ENCODE results near the gene CSRNP2.
A peak's percentile ranks its signal among the peaks of the same experiment; 100 is the strongest.
"Not testable (repeated sequence)": the region's sequence is repeated elsewhere in the genome, so short reads cannot be mapped to it uniquely, and the experiment has no call there.

Gene CSRNP2

DNA sequence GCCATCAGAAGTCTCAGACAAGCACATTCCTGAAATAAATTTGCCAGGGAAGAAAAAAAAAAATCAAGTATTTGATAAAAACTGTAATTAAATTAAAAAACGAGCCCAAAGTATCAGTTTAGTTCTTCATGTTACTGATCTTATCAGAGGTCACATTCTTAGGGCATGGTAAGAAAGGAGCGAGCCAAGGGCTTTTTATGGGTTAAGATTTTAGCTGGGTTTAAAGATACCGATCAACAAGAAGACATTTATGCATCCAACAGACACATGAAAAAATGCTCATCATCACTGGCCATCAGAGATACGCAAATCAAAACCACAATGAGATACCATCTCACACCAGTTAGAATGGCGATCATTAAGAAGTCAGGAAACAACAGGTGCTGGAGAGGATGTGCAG is 5.0 kb downstream of the CSRNP2 start:
- H3K9ac ChIP-seq (ENCODE audit: low read length in 2 of 2); H3K36me3 ChIP-seq (ENCODE audit: control insufficient read depth in 2 of 2, insufficient read depth in 2 of 2, low read length in 2 of 2); H3K4me3 ChIP-seq (ENCODE audit: low read length in 2 of 2); H3K27ac ChIP-seq (ENCODE audit: low read length); H3K27me3 ChIP-seq (ENCODE audit: control insufficient read depth in 1 of 2, insufficient read depth in 2 of 2, low read length in 2 of 2); H3K9me3 ChIP-seq (ENCODE audit: control insufficient read depth in 2 of 2, low read length in 2 of 2): not testable (repeated sequence)
- peaks cover 33% of the 10 kb centered on the region for H3K4me1 ChIP-seq (ENCODE audit: control insufficient read depth, insufficient read depth, low read length)

DNA sequence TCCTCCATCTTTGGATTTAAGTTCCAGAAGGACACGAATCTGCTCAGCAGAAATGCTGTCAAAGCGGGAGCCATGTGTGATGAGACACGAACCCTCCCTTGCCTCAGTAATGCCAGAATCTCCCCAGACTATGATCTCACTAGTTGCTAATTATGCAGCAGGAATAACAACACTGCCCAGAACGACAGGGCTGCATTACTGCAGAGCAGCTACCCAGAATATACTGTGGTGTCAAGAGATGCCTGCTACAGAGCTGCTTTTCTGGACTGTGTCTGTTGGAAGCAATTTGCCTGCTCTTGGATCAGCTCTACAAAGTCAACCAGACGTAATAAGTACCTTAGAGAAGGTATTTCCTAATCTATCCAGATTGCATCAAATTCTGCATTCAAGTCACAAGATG is 5.5 kb downstream of the CSRNP2 start:
- H3K4me1 ChIP-seq (ENCODE audit: control insufficient read depth, insufficient read depth, low read length) = peaks cover 33% of the 10 kb centered on the region

DNA sequence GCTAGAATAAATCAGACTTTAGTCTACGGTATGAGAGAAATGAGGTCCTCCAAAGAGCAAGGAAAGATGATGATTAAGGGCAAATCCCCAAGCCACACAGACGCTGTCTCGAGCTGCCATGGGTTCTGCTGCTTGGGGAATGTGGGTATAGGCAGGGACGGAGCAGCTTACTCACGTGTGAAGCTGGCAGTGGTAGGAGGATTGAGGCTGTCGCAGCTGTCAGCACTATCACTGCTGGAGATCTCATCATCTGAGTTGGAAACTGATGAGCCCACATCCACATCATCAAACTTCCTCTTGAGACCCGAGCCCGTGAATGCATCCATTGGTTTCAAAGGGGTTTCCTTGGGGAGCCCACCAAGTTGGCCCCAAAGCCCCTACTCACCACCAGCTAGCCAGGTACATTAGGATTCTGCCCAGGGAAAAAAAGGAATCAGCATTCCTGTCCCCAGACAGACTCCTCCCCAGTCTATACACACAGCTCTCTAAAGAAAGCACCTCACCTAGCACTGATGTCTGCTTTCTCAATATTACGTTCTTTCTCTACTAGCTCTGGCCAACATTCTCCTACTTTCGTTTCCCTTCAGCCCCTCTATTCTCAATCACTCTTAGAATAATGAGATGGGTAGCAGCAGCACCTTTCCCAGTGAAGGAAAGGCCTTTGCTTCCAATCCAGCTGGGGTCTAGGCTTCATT is 7.0 kb downstream of the CSRNP2 start:
- H3K9me3 ChIP-seq (ENCODE audit: control insufficient read depth in 2 of 2, low read length in 2 of 2) = no peaks in the 10 kb centered on the region
- H3K4me1 ChIP-seq (ENCODE audit: control insufficient read depth, insufficient read depth, low read length) = peaks cover 29% of the 10 kb centered on the region
- H3K9ac ChIP-seq (ENCODE audit: low read length in 2 of 2) = no peak overlapping the region
- H3K36me3 ChIP-seq (ENCODE audit: control insufficient read depth in 2 of 2, insufficient read depth in 2 of 2, low read length in 2 of 2) = peaks cover 7 to 13% of the 10 kb centered on the region in 2 donors
- no peaks in the 10 kb centered on the region for H3K27me3 ChIP-seq (ENCODE audit: control insufficient read depth in 1 of 2, insufficient read depth in 2 of 2, low read length in 2 of 2)
- H3K27ac ChIP-seq (ENCODE audit: low read length) = no peak overlapping the region
- H3K4me3 ChIP-seq (ENCODE audit: low read length in 2 of 2) = no peak overlapping the region

More for the DNA sequence above, 5.5 kb downstream of the CSRNP2 start:
- no peaks in the 10 kb centered on the region for H3K27me3 ChIP-seq (ENCODE audit: control insufficient read depth in 1 of 2, insufficient read depth in 2 of 2, low read length in 2 of 2)
- no peaks in the 10 kb centered on the region for H3K9me3 ChIP-seq (ENCODE audit: control insufficient read depth in 2 of 2, low read length in 2 of 2)
- peak overlapping the region in 1 of 2 donors; percentile 29 for H3K9ac ChIP-seq (ENCODE audit: low read length in 2 of 2)
- H3K27ac ChIP-seq (ENCODE audit: low read length) = peak overlapping the region; percentile 26
- H3K36me3 ChIP-seq (ENCODE audit: control insufficient read depth in 2 of 2, insufficient read depth in 2 of 2, low read length in 2 of 2) = peaks cover 3 to 9% of the 10 kb centered on the region in 2 donors
- no peak overlapping the region for H3K4me3 ChIP-seq (ENCODE audit: low read length in 2 of 2)

- Histone ChIP-seq H3K9ac (ENCODE audit: low read length in 2 of 2) (no peak overlapping the region), H3K9me3 (ENCODE audit: control insufficient read depth in 2 of 2, low read length in 2 of 2) (no peaks in the 10 kb centered on the region), H3K4me3 (ENCODE audit: low read length in 2 of 2) (no peak overlapping the region), H3K36me3 (ENCODE audit: control insufficient read depth in 2 of 2, insufficient read depth in 2 of 2, low read length in 2 of 2) (peaks cover 7 to 17% of the 10 kb centered on the region in 2 donors), H3K27me3 (ENCODE audit: control insufficient read depth in 1 of 2, insufficient read depth in 2 of 2, low read length in 2 of 2) (no peaks in the 10 kb centered on the region), H3K4me1 (ENCODE audit: control insufficient read depth, insufficient read depth, low read length) (peaks cover 31% of the 10 kb centered on the region), H3K27ac (ENCODE audit: low read length) (no peak overlapping the region)
These were observed 8.0 kb downstream of the CSRNP2 start for GRCh38 chr12:51075390-51075789.

GRCh38 chr12:51071663-51072062 is 11.7 kb downstream of the CSRNP2 start:
- Histone ChIP-seq H3K36me3 (ENCODE audit: control insufficient read depth in 2 of 2, insufficient read depth in 2 of 2, low read length in 2 of 2) (peaks cover 30 to 38% of the 10 kb centered on the region in 2 donors), H3K4me1 (ENCODE audit: control insufficient read depth, insufficient read depth, low read length) (peaks cover 15% of the 10 kb centered on the region), H3K9ac (ENCODE audit: low read length in 2 of 2) (no peak overlapping the region), H3K9me3 (ENCODE audit: control insufficient read depth in 2 of 2, low read length in 2 of 2) (no peaks in the 10 kb centered on the region), H3K4me3 (ENCODE audit: low read length in 2 of 2) (no peak overlapping the region), H3K27ac (ENCODE audit: low read length) (no peak overlapping the region), H3K27me3 (ENCODE audit: control insufficient read depth in 1 of 2, insufficient read depth in 2 of 2, low read length in 2 of 2) (no peaks in the 10 kb centered on the region)

- Histone ChIP-seq H3K36me3 (ENCODE audit: control insufficient read depth in 2 of 2, insufficient read depth in 2 of 2, low read length in 2 of 2) (peaks cover 35 to 46% of the 10 kb centered on the region in 2 donors), H3K4me3 (ENCODE audit: low read length in 2 of 2) (no peak overlapping the region), H3K4me1 (ENCODE audit: control insufficient read depth, insufficient read depth, low read length) (peaks cover 10% of the 10 kb centered on the region), H3K27me3 (ENCODE audit: control insufficient read depth in 1 of 2, insufficient read depth in 2 of 2, low read length in 2 of 2) (no peaks in the 10 kb centered on the region), H3K27ac (ENCODE audit: low read length) (no peak overlapping the region), H3K9me3 (ENCODE audit: control insufficient read depth in 2 of 2, low read length in 2 of 2) (no peaks in the 10 kb centered on the region), H3K9ac (ENCODE audit: low read length in 2 of 2) (no peak overlapping the region)
These were observed 13.4 kb downstream of the CSRNP2 start for GRCh38 chr12:51070004-51070403.

DNA sequence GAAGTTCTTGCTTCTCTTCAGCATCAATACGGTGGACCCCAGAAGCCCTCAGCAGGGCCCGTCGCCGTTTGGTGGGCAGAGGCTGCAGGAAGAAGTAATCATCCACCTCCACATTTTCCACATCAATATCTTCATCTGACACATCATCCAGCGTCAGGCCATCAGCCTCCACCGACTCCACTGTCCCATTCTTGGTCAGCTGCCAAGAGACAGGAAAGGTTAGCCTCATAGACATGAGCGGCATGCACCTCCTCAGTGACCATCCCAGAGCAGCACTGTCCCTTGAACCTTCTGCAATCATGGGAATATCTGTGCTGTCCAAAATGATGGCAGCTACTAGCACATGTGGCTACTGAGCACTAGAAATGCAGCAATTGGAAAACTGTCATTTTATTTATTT is 15.6 kb downstream of the CSRNP2 start:
- Histone ChIP-seq H3K9ac (ENCODE audit: low read length in 2 of 2) (no peak overlapping the region), H3K4me3 (ENCODE audit: low read length in 2 of 2) (no peak overlapping the region), H3K9me3 (ENCODE audit: control insufficient read depth in 2 of 2, low read length in 2 of 2) (no peaks in the 10 kb centered on the region), H3K4me1 (ENCODE audit: control insufficient read depth, insufficient read depth, low read length) (peaks cover 10% of the 10 kb centered on the region), H3K36me3 (ENCODE audit: control insufficient read depth in 2 of 2, insufficient read depth in 2 of 2, low read length in 2 of 2) (peaks cover 51 to 57% of the 10 kb centered on the region in 2 donors), H3K27me3 (ENCODE audit: control insufficient read depth in 1 of 2, insufficient read depth in 2 of 2, low read length in 2 of 2) (no peaks in the 10 kb centered on the region), H3K27ac (ENCODE audit: low read length) (no peak overlapping the region)

DNA sequence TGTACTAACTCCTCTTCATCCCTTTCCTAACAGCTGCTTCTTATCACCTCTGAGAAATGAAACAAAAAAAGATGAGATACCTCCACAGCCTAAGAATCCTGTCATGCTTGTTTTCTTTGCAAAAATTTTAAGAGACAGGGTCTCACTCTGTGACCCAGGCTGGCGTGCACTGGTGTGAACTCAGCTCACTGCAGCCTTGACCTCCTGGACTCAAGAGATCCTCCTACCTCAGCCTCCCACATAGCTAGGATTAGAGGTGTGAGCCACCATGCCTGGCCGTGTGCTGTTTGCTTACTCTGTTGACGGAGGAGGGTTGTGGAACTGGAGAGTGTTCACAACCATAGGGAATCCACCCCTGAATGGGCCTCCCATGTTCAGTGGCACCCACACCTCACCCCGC is 16.2 kb downstream of the CSRNP2 start:
- Histone ChIP-seq H3K27ac (ENCODE audit: low read length) (no peak overlapping the region), H3K4me3 (ENCODE audit: low read length in 2 of 2) (no peak overlapping the region), H3K27me3 (ENCODE audit: control insufficient read depth in 1 of 2, insufficient read depth in 2 of 2, low read length in 2 of 2) (no peaks in the 10 kb centered on the region), H3K4me1 (ENCODE audit: control insufficient read depth, insufficient read depth, low read length) (peaks cover 10% of the 10 kb centered on the region), H3K9me3 (ENCODE audit: control insufficient read depth in 2 of 2, low read length in 2 of 2) (no peaks in the 10 kb centered on the region), H3K36me3 (ENCODE audit: control insufficient read depth in 2 of 2, insufficient read depth in 2 of 2, low read length in 2 of 2) (peaks cover 52 to 58% of the 10 kb centered on the region in 2 donors), H3K9ac (ENCODE audit: low read length in 2 of 2) (no peak overlapping the region)

DNA sequence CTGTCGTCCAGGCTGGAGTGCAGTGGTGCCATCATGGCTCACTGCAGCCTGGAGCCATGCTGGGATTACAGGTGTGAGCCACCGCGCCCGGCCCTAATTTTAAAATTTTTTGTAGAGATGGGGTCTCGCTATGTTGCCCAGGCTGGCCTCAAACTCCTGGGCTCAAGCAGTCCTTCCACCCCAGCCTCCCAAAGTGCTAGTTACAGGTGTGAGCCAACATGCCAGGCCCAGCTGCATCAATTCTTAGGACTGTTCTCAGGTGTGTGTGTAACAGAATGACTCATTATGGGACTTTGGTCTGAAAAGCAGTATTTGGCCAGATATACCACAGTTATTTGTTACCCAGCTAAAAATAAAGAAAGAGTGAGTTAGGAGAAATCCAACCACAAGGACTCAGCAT is 17.9 kb downstream of the CSRNP2 start:
- Histone ChIP-seq H3K4me3 (ENCODE audit: low read length in 2 of 2) (no peak overlapping the region), H3K27ac (ENCODE audit: low read length) (no peak overlapping the region), H3K36me3 (ENCODE audit: control insufficient read depth in 2 of 2, insufficient read depth in 2 of 2, low read length in 2 of 2) (peaks cover 52 to 59% of the 10 kb centered on the region in 2 donors), H3K9ac (ENCODE audit: low read length in 2 of 2) (no peak overlapping the region), H3K9me3 (ENCODE audit: control insufficient read depth in 2 of 2, low read length in 2 of 2) (no peaks in the 10 kb centered on the region), H3K4me1 (ENCODE audit: control insufficient read depth, insufficient read depth, low read length) (no peaks in the 10 kb centered on the region), H3K27me3 (ENCODE audit: control insufficient read depth in 1 of 2, insufficient read depth in 2 of 2, low read length in 2 of 2) (no peaks in the 10 kb centered on the region)

DNA sequence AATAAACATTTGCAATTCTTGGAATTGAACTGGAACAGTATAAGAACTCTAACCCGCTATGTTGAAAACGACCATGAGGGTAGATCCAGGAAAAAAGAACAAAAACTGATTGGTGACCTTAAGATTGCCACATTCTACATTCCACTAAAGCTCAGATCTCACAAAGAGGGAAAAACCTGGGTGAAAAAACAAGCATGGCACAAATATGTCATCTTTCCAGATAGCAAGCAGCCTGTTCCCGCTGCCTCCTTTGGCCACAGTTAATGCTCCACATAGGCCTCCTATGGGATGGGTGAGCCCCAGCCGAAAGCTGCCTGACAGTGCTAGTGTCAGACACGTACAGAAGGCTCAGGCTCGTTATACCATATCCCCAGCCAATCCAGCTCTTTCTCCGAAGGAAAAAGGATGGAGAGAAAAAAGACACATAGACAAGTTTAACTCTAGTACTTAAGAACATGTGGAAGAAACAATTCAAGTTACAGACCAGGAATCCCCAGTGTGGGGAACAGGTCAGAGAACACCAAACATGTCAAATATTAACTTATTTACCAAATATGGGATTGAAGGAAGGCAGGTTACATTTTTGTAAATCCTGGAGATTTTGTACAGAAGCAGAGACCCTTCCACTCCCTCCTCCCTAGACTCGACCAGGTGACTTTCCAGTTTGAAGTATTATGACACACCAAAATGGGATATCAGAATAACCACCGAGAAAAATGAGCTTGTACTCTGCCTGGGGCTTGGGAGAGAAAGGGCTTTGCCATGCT is 20.6 kb downstream of the CSRNP2 start:
- H3K27me3 ChIP-seq (ENCODE audit: control insufficient read depth in 1 of 2, insufficient read depth in 2 of 2, low read length in 2 of 2) = no peaks in the 10 kb centered on the region
- H3K9ac ChIP-seq (ENCODE audit: low read length in 2 of 2) = no peak overlapping the region
- H3K4me3 ChIP-seq (ENCODE audit: low read length in 2 of 2) = no peak overlapping the region
- no peak overlapping the region for H3K27ac ChIP-seq (ENCODE audit: low read length)
- H3K9me3 ChIP-seq (ENCODE audit: control insufficient read depth in 2 of 2, low read length in 2 of 2) = no peaks in the 10 kb centered on the region
- H3K36me3 ChIP-seq (ENCODE audit: control insufficient read depth in 2 of 2, insufficient read depth in 2 of 2, low read length in 2 of 2) = peaks cover 64 to 72% of the 10 kb centered on the region in 2 donors
- no peaks in the 10 kb centered on the region for H3K4me1 ChIP-seq (ENCODE audit: control insufficient read depth, insufficient read depth, low read length)

- H3K9me3 ChIP-seq (ENCODE audit: control insufficient read depth in 2 of 2, low read length in 2 of 2) = no peaks in the 10 kb centered on the region
- H3K9ac ChIP-seq (ENCODE audit: low read length in 2 of 2) = no peak overlapping the region
- H3K4me1 ChIP-seq (ENCODE audit: control insufficient read depth, insufficient read depth, low read length) = no peaks in the 10 kb centered on the region
- peaks cover 56 to 61% of the 10 kb centered on the region in 2 donors for H3K36me3 ChIP-seq (ENCODE audit: control insufficient read depth in 2 of 2, insufficient read depth in 2 of 2, low read length in 2 of 2)
- no peak overlapping the region for H3K27ac ChIP-seq (ENCODE audit: low read length)
- no peak overlapping the region for H3K4me3 ChIP-seq (ENCODE audit: low read length in 2 of 2)
- H3K27me3 ChIP-seq (ENCODE audit: control insufficient read depth in 1 of 2, insufficient read depth in 2 of 2, low read length in 2 of 2) = no peaks in the 10 kb centered on the region
These were observed 24.3 kb downstream of the CSRNP2 start for GRCh38 chr12:51059086-51059485.
